ENCODE results near the gene CREBZF.

GRCh38 chr11:85620256-85620655 lies 44.7 kb downstream of the CREBZF start:
- no peak for TF ChIP-seq CTCF (conservative IDR thresholded peaks at IDR 0.05; ENCODE audit: low read length)
- TF ChIP-seq EZH2phosphoT487 (IDR thresholded peaks at IDR 0.05; ENCODE audit: borderline replicate concordance, low read depth, low read length), result no peak
